Loucy (cell line): ENCODE data around the gene PLPP4.

Experiments used
- CTCF ChIP-seq: fragments of 200-600 bp; sonication (generic); conservative IDR thresholded peaks from 2 replicates; pipeline ENCODE4 v1.5.1; 2014; ENCODE audit warnings: mild to moderate bottlenecking, antibody characterized with exemption, low read length
- EZH2phosphoT487 ChIP-seq: fragments of 200-600 bp; IDR thresholded peaks from 2 replicates; pipeline ENCODE4 v1.6.1; 2018; ENCODE audit warnings: antibody characterized with exemption, mild to moderate bottlenecking, moderate library complexity, borderline replicate concordance

DNA sequence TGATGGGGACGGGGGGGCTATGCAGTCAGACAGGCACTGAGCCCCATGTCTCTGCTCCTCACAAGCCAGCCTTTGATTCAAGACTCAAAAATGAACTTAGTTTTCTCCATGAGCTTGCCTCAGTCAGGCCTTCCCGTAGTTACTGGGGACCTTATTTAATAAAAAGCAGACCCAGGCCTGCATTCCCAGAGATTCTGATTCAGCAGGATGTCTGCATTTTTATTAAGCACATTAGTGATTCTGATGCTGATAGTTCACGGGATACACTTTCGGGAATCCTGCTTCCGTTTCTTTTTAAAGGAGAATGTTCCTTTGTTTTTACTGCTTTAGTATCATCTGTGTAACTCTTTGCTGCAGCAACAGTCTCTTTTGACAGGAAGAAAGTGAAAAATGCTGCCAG, 28.3 kb upstream of the PLPP4 start:
- TF ChIP-seq CTCF (no peak), EZH2phosphoT487 (no peak)
